Central memory CD8-positive, alpha-beta T cell (primary cell): Measurements from ENCODE around the gene KCNC1.

Experiments used
- ATAC-seq: fragments of 150-1000 bp; cut with Tn5 transposase; replicated peaks from 2 replicates; pipeline ENCODE4 v1.10.0; 2022; ENCODE audit warnings: mild to moderate bottlenecking, moderate FRiP score, moderate number of reproducible peaks; ENCODE audit not compliant: poor library complexity, severe bottlenecking; ENCODE audit errors: extremely low read depth
- DNase-seq, 2 donors: peaks; one replicate each; pipeline ENCODE4 v3.0.0; 2021; ENCODE audit warnings: low spot score in 2 of 2
- H3K27ac Mint-ChIP-seq: one replicate; pipeline ENCODE4 v1.8.0; 2022; ENCODE audit warnings: low read depth, mild to moderate bottlenecking, moderate library complexity, mixed read lengths
- H3K27me3 Mint-ChIP-seq: one replicate; pipeline ENCODE4 v1.8.0; 2022; ENCODE audit warnings: mixed read lengths
- H3K36me3 Mint-ChIP-seq: one replicate; pipeline ENCODE4 v1.8.0; 2022; ENCODE audit warnings: mild to moderate bottlenecking, moderate library complexity, mixed read lengths; ENCODE audit not compliant: insufficient read depth
- H3K4me1 Mint-ChIP-seq: one replicate; pipeline ENCODE4 v1.8.0; 2022; ENCODE audit warnings: mixed read lengths
- H3K4me3 Mint-ChIP-seq: one replicate; pipeline ENCODE4 v1.8.0; 2022; ENCODE audit warnings: mild to moderate bottlenecking, moderate library complexity, mixed read lengths
- H3K9me3 Mint-ChIP-seq: one replicate; pipeline ENCODE4 v1.8.0; 2022; ENCODE audit warnings: mixed read lengths

Gene KCNC1

GRCh38 chr11:17768547-17768946, 34.0 kb downstream of the KCNC1 start:
- Mint-ChIP-seq H3K27ac (no peak overlapping the region), H3K36me3 (peaks cover 2% of the 10 kb centered on the region), H3K4me3 (no peak overlapping the region)

GRCh38 chr11:17769218-17769617, 34.6 kb downstream of the KCNC1 start:
- ATAC-seq (no peak), DNase-seq (no peak)
- H3K4me1 Mint-ChIP-seq: no peaks in the 10 kb centered on the region
- no peak overlapping the region for H3K27ac Mint-ChIP-seq
- peaks cover 2% of the 10 kb centered on the region for H3K36me3 Mint-ChIP-seq
- H3K4me3 Mint-ChIP-seq: no peak overlapping the region
- no peaks in the 10 kb centered on the region for H3K27me3 Mint-ChIP-seq
- no peaks in the 10 kb centered on the region for H3K9me3 Mint-ChIP-seq

More at GRCh38 chr11:17768547-17768946, 34.0 kb downstream of the KCNC1 start:
- no peaks in the 10 kb centered on the region for H3K4me1 Mint-ChIP-seq
- DNase-seq (no peak), ATAC-seq (no peak)
- H3K9me3 Mint-ChIP-seq: no peaks in the 10 kb centered on the region
- no peaks in the 10 kb centered on the region for H3K27me3 Mint-ChIP-seq

- Mint-ChIP-seq H3K36me3 (peaks cover 2% of the 10 kb centered on the region), H3K27me3 (no peaks in the 10 kb centered on the region), H3K27ac (no peak overlapping the region), H3K4me3 (no peak overlapping the region), H3K9me3 (no peaks in the 10 kb centered on the region), H3K4me1 (no peaks in the 10 kb centered on the region)
- ATAC-seq (no peak), DNase-seq (no peak)
These were observed 35.6 kb downstream of the KCNC1 start for GRCh38 chr11:17770048-17770652.

- ATAC-seq (no peak), DNase-seq (no peak)
- no peaks in the 10 kb centered on the region for H3K4me1 Mint-ChIP-seq
- H3K9me3 Mint-ChIP-seq: no peaks in the 10 kb centered on the region
- no peaks in the 10 kb centered on the region for H3K27me3 Mint-ChIP-seq
- H3K36me3 Mint-ChIP-seq: peaks cover 2% of the 10 kb centered on the region
- H3K4me3 Mint-ChIP-seq: no peak overlapping the region
- no peak overlapping the region for H3K27ac Mint-ChIP-seq
These were observed 36.3 kb downstream of the KCNC1 start for GRCh38 chr11:17770917-17771316.

DNA sequence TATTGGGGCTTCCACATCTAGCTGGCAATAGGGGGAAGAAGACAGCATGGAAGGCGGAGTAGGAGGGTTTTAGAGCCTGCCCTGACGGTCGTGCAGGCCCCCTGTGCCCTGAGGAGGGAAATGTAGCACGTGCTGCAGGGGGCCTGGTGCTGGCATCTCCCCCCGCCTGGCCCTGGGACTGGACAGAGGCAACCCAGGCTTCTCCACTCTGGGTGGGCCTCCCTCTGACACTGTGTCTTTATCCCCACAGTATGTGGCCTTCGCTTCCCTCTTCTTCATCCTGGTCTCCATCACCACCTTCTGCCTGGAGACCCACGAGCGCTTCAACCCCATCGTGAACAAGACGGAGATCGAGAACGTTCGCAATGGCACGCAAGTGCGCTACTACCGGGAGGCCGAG, 36.8 kb downstream of the KCNC1 start:
- H3K4me1 Mint-ChIP-seq: no peaks in the 10 kb centered on the region
- DNase-seq (no peak), ATAC-seq (no peak)
- no peak overlapping the region for H3K27ac Mint-ChIP-seq
- no peak overlapping the region for H3K4me3 Mint-ChIP-seq
- no peaks in the 10 kb centered on the region for H3K27me3 Mint-ChIP-seq
- H3K36me3 Mint-ChIP-seq: no peaks in the 10 kb centered on the region
- H3K9me3 Mint-ChIP-seq: no peaks in the 10 kb centered on the region

DNA sequence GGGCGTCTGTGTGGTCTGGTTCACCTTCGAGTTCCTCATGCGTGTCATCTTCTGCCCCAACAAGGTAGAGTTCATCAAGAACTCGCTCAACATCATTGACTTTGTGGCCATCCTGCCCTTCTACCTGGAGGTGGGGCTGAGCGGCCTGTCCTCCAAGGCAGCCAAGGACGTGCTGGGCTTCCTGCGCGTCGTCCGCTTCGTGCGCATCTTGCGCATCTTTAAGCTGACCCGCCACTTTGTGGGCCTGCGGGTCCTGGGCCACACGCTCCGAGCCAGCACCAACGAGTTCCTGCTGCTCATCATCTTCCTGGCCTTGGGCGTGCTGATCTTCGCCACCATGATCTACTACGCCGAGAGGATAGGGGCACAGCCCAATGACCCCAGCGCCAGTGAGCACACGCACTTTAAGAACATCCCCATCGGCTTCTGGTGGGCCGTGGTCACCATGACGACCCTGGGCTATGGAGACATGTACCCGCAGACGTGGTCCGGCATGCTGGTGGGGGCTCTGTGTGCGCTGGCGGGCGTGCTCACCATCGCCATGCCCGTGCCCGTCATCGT, 37.3 kb downstream of the KCNC1 start:
- DNase-seq: no peak
- no peaks in the 10 kb centered on the region for H3K36me3 Mint-ChIP-seq
- H3K4me3 Mint-ChIP-seq: no peak overlapping the region
- no peaks in the 10 kb centered on the region for H3K9me3 Mint-ChIP-seq
- no peaks in the 10 kb centered on the region for H3K4me1 Mint-ChIP-seq
- no peak overlapping the region for H3K27ac Mint-ChIP-seq
- H3K27me3 Mint-ChIP-seq: no peaks in the 10 kb centered on the region
- ATAC-seq: no peak

DNA sequence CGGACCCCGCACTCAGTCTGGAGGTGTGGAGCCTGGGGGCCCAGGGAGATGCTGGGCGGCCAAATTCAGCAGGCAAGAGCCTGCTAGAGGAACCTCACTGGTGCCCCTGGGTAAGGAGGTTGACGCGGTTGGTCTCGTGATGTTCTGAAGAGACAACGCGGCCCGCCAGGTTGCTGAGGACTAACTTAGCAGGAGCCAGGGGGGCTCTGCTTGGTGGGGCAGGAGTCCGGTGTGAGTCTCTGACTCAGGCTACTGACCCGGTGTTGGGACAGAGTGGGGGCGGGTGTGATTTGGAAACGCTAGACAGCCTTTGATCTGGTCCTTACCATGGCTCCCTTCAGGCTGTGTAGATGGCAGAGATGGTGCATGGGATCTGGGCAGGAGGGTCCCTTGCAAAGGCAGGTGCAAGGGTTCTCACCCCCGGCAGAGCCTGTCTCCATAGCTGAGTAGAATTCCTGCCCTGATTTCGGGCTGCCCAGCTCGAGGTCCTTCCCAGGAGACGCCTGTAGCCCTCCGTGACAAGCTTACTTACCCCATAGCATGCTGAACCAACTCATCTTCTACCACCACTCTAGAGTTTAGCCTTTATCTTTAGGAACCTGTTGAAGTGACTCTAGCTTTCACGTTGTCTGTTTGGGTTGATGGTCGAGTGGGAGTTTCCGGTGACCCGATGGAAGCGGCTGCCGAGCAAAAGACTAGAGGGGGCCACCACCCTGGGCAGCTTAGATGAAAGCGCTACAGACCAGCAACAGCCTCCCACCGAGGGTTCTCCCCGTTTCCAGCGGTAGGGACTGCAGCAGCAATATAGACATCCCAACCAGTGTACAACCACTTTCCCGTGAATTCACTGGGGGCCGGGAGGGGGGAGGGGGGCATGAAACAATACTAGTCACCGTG, 38.4 kb downstream of the KCNC1 start:
- Mint-ChIP-seq H3K4me1 (no peaks in the 10 kb centered on the region), H3K9me3 (no peaks in the 10 kb centered on the region), H3K36me3 (no peaks in the 10 kb centered on the region), H3K27ac (no peak overlapping the region), H3K4me3 (no peak overlapping the region), H3K27me3 (no peaks in the 10 kb centered on the region)
- ATAC-seq (no peak), DNase-seq (no peak)

- no peaks in the 10 kb centered on the region for H3K36me3 Mint-ChIP-seq
- H3K27ac Mint-ChIP-seq: no peak overlapping the region
- no peaks in the 10 kb centered on the region for H3K4me1 Mint-ChIP-seq
- no peaks in the 10 kb centered on the region for H3K27me3 Mint-ChIP-seq
- ATAC-seq: no peak
- no peak overlapping the region for H3K4me3 Mint-ChIP-seq
- no peaks in the 10 kb centered on the region for H3K9me3 Mint-ChIP-seq
- no peak for DNase-seq
These were observed 39.1 kb downstream of the KCNC1 start for GRCh38 chr11:17773674-17774073.

DNA sequence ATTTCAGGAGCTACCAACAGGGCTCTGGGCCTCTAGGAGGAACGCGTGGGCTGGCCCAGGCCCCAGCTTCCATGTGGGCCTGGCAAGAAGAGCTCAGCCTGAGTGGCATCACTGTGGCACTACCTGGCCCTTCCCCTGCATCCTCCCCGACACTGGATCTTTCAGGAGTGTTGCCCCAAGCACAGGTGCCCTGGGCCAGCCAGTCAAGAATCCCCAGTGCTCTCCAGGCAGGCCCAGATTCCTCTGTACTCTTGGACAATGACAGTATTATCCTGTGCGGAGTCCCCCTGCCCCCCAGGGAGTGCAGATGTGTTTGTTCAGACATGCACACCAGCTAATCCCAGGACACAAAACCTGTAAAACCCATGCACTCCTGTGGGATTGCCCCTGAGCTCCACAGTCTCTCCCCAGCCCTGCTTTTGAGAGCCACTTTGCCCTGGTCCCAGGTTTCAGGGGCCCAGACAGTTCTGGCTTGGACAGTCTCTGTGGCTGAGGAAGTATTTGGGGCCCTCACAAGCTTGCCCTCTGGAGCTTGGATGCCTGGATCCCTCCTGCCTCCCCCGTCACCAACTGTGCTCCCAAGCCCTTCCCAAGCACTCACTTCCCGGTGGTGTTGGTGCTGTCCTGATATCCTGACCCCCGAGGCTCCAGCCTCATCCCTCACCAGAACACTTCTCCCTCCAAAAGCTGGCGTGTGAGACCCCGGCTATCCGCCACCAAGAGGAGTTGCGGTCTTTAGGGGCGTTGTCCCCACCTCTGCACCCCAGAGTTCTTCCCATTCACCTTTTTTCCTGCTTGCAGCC, 39.9 kb downstream of the KCNC1 start:
- H3K4me1 Mint-ChIP-seq: no peaks in the 10 kb centered on the region
- no peak overlapping the region for H3K27ac Mint-ChIP-seq
- H3K27me3 Mint-ChIP-seq: no peaks in the 10 kb centered on the region
- DNase-seq (no peak), ATAC-seq (no peak)
- no peaks in the 10 kb centered on the region for H3K36me3 Mint-ChIP-seq
- no peaks in the 10 kb centered on the region for H3K9me3 Mint-ChIP-seq
- no peak overlapping the region for H3K4me3 Mint-ChIP-seq

GRCh38 chr11:17775035-17775348, 40.4 kb downstream of the KCNC1 start:
- H3K9me3 Mint-ChIP-seq: no peaks in the 10 kb centered on the region
- H3K27ac Mint-ChIP-seq: no peak overlapping the region
- ATAC-seq: no peak
- no peaks in the 10 kb centered on the region for H3K4me1 Mint-ChIP-seq
- H3K27me3 Mint-ChIP-seq: no peaks in the 10 kb centered on the region
- no peaks in the 10 kb centered on the region for H3K36me3 Mint-ChIP-seq
- DNase-seq: no peak
- no peak overlapping the region for H3K4me3 Mint-ChIP-seq

GRCh38 chr11:17775507-17776211, 41.1 kb downstream of the KCNC1 start:
- Mint-ChIP-seq H3K36me3 (no peaks in the 10 kb centered on the region), H3K27ac (no peak overlapping the region), H3K27me3 (no peaks in the 10 kb centered on the region), H3K4me1 (no peaks in the 10 kb centered on the region), H3K4me3 (no peak overlapping the region), H3K9me3 (no peaks in the 10 kb centered on the region)
- DNase-seq: no peak
- ATAC-seq: no peak

GRCh38 chr11:17776212-17776875, 41.8 kb downstream of the KCNC1 start:
- Mint-ChIP-seq H3K36me3 (no peaks in the 10 kb centered on the region), H3K27ac (no peak overlapping the region), H3K4me3 (no peak overlapping the region), H3K27me3 (no peaks in the 10 kb centered on the region), H3K9me3 (no peaks in the 10 kb centered on the region), H3K4me1 (no peaks in the 10 kb centered on the region)
- no peak for DNase-seq
- no peak for ATAC-seq
